ENCODE data around the gene LPP. TPM values are rescaled to one million over a fixed set of nuclear protein-coding genes. Genes with fewer than 3 reads are reported as not detected.

Gene LPP
- total RNA-seq, 1 donor from 2014 or later: 14.2 TPM

GRCh38 chr3:188691665-188692064 lies 537.7 kb downstream of the LPP start:
- Histone ChIP-seq H3K4me3 (ENCODE audit: low read depth, low read length) (no peak overlapping the region), H3K27me3 (ENCODE audit: control insufficient read depth, insufficient read depth, low read length) (no peaks in the 10 kb centered on the region), H3K36me3 (ENCODE audit: control insufficient read depth, insufficient read depth, low read length) (no peaks in the 10 kb centered on the region)
- DNase-seq (ENCODE audit: low read depth) (no peak), FAIRE-seq (no peak)
- TF ChIP-seq CTCF (IDR thresholded peaks at IDR 0.05; ENCODE audit: insufficient read depth, low read length, severe bottlenecking): no peak

- DNase-seq (ENCODE audit: low read depth) (no peak), FAIRE-seq (no peak)
- Histone ChIP-seq H3K36me3 (ENCODE audit: control insufficient read depth, insufficient read depth, low read length) (no peaks in the 10 kb centered on the region), H3K4me3 (ENCODE audit: low read depth, low read length) (no peak overlapping the region), H3K27me3 (ENCODE audit: control insufficient read depth, insufficient read depth, low read length) (no peaks in the 10 kb centered on the region)
- TF ChIP-seq CTCF (IDR thresholded peaks at IDR 0.05; ENCODE audit: insufficient read depth, low read length, severe bottlenecking): no peak
These were observed 538.7 kb downstream of the LPP start for GRCh38 chr3:188692700-188693099.

- no peak for FAIRE-seq
- Histone ChIP-seq H3K36me3 (ENCODE audit: control insufficient read depth, insufficient read depth, low read length) (no peaks in the 10 kb centered on the region), H3K27me3 (ENCODE audit: control insufficient read depth, insufficient read depth, low read length) (no peaks in the 10 kb centered on the region), H3K4me3 (ENCODE audit: low read depth, low read length) (no peak overlapping the region)
- TF ChIP-seq CTCF (IDR thresholded peaks at IDR 0.05; ENCODE audit: insufficient read depth, low read length, severe bottlenecking): no peak
- DNase-seq (ENCODE audit: low read depth): no peak
These were observed 539.5 kb downstream of the LPP start for GRCh38 chr3:188693435-188693834.

- TF ChIP-seq CTCF (IDR thresholded peaks at IDR 0.05; ENCODE audit: insufficient read depth, low read length, severe bottlenecking): no peak
- H3K36me3 ChIP-seq (ENCODE audit: control insufficient read depth, insufficient read depth, low read length): no peaks in the 10 kb centered on the region
- FAIRE-seq: no peak
- no peak overlapping the region for H3K4me3 ChIP-seq (ENCODE audit: low read depth, low read length)
- peak; percentile 70 for DNase-seq (ENCODE audit: low read depth)
- H3K27me3 ChIP-seq (ENCODE audit: control insufficient read depth, insufficient read depth, low read length): no peaks in the 10 kb centered on the region
These were observed 541.3 kb downstream of the LPP start for GRCh38 chr3:188695241-188695640.

GRCh38 chr3:188697127-188697526 lies 543.2 kb downstream of the LPP start:
- no peak for DNase-seq (ENCODE audit: low read depth)
- Histone ChIP-seq H3K4me3 (ENCODE audit: low read depth, low read length) (no peak overlapping the region), H3K27me3 (ENCODE audit: control insufficient read depth, insufficient read depth, low read length) (no peaks in the 10 kb centered on the region), H3K36me3 (ENCODE audit: control insufficient read depth, insufficient read depth, low read length) (no peaks in the 10 kb centered on the region)
- no peak for TF ChIP-seq CTCF (IDR thresholded peaks at IDR 0.05; ENCODE audit: insufficient read depth, low read length, severe bottlenecking)
- FAIRE-seq: peak; percentile 18

GRCh38 chr3:188698436-188698835 lies 544.5 kb downstream of the LPP start:
- no peak for TF ChIP-seq CTCF (IDR thresholded peaks at IDR 0.05; ENCODE audit: insufficient read depth, low read length, severe bottlenecking)
- FAIRE-seq: no peak
- H3K4me3 ChIP-seq (ENCODE audit: low read depth, low read length): no peak overlapping the region
- DNase-seq (ENCODE audit: low read depth): no peak
- H3K27me3 ChIP-seq (ENCODE audit: control insufficient read depth, insufficient read depth, low read length): no peaks in the 10 kb centered on the region
- no peaks in the 10 kb centered on the region for H3K36me3 ChIP-seq (ENCODE audit: control insufficient read depth, insufficient read depth, low read length)
